HK-2 (cell line): ENCODE measurements around the gene ITGA4.

Experiments used
- DNase-seq: peaks from one replicate; pipeline ENCODE4 v3.0.0-alpha.2; 2018; ENCODE audit not compliant: unreplicated experiment

ITGA4 gene

DNA sequence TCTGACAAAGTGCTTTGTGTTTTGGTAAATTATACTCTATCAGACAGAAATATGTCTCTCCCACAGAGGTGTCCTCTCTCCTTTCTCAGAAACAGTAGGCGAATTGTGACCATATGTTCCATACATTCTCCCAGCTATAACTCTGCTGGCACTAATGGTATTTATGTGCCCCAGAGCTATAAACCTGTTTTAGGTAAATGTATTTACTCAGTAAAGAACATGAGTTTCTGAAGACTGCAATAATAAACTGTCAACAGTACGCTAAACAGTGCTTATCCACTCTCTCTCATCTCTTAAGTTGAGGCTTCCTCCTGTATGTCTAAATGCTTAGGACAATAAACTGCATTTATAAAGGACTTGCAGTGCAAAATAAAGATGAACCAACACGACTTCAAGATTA, 58.5 kb downstream of the ITGA4 start:
- DNase-seq: no peak

DNA sequence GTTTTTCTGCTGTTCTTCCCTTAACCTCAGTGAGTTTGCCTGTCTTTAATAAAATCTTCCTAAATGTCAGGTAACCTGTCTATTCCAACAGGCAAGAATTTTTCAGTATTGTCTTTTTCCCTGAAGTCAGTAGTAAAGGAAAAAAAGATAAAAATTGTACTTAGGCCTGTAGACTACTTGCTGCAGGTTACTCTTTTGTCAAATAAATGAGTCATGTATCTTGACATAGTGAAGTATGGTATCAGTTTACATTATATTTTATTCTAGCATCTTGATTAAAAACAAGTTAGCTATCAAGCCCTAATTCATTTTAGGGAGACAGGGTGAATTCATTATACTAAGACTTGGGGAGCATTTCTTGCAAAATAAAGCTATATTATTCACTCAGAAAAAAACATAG, 59.8 kb downstream of the ITGA4 start:
- DNase-seq: no peak

DNA sequence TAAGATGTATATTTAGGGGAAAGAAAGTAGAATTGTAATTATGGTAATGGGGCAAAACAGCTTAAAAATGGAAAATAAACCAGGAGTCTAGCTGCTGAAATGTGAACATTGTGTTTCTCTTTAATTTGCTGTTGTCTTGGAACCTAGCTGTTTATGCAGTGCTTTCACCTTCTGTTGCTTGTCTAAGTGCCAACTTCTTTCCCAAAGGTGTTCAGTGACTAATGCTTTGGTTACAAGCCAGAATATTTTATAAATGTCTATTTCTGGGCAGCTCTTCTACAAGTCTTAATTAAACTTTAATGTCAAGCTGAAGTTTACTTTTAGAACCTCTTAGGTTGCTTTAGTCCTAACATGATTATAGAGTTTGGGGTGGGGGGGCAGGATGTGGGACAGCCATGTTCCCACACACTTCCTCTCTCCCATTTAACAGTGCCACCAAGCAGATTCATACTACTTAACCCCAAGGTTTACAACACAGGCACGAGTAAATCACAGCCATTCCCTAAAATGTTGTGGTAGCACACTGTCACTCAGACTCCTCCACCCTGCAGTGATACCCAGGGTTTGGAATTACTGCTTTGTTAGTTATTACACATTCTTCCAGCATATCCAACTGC, 60.6 kb downstream of the ITGA4 start:
- no peak for DNase-seq

DNA sequence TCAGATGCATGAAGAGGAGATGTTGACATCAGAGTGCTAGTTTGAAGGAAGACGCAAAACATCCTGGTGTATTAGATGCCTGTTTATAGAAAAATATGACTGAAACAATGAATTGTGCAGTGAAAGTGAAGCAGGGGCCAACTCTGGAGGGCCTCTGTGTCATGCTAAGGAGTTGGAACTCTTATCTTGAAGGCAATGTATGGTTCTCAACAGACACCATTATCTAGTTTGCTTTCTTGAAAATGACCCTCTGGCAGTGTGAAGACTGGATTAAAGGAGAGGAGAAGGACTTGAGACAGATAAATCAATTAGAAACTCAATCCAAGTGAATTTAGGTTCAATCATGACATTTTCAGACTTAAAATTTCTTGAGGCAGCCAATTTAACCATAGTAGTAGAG, 63.1 kb downstream of the ITGA4 start:
- no peak for DNase-seq

DNA sequence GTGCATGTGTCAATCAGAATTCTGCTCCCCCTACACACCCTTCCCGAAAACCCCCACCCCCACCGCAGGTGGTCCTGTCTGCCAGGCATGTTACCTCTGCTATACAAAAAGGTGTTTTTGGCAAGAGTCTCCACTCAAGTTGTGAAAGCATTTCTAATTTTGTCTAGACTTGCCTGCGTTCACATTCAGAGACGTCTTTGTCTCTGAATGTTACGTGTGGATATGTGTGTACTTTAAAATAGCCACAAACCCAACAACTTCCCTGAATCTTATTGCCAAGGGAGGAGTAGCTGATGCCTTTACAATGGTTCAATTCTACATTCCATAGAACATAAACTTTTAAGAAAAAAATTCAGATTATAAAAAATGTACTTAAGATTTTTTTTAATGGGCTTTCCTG, 66.6 kb downstream of the ITGA4 start:
- no peak for DNase-seq

DNA sequence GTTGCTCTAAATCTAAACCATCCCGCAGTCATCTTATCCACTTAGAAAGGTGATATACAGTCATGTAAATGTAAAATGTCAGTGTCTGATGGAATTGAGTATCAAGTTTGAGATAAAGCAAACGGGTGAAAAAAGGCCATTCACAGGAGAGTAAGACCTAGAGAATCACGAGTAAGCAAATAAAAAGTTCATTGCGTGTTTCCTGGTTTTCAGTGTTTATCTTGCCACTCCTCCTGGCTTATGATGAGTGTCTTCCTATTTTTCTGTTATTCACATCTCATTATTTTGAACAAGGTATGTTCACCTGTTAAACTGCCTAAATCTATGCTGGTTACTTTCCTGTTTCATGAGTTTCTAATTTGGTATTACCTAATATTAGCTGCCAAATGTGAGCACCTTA, 68.8 kb downstream of the ITGA4 start:
- no peak for DNase-seq

DNA sequence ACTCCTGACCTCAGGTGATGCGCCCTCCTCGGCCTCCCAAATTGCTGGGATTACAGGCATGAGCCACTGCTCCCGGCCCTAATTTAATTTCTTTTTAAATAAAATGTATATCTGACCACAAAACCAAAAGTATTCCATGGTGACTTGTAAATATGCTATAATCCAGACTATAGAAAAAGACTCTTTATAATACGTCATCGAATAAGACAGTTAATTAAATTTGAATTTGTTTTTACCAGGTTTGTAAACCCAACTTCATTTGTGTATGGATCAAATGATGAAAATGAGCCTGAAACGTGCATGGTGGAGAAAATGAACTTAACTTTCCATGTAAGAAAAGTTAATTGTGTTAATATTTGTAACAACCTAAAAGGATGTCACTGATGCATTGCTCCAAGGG, 69.9 kb downstream of the ITGA4 start:
- DNase-seq: no peak

DNA sequence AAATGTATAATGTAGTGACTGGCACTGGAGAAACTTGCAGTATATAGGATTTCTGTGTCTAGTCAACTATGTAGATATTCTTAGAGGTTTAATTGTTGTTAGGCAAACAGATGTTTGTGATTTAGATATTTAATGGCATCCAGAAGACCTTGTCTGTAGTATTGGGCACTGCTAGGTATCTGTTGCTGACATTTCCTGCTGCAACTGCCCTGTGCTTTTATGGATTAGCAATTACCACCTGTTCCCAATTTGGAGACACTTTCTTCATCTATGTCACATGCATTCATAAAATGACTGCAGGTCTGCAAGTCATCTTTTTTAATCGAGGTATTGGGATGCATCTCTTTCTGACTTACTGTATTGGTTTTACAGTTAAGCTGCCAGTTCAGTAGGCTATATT, 71.3 kb downstream of the ITGA4 start:
- DNase-seq: no peak

DNA sequence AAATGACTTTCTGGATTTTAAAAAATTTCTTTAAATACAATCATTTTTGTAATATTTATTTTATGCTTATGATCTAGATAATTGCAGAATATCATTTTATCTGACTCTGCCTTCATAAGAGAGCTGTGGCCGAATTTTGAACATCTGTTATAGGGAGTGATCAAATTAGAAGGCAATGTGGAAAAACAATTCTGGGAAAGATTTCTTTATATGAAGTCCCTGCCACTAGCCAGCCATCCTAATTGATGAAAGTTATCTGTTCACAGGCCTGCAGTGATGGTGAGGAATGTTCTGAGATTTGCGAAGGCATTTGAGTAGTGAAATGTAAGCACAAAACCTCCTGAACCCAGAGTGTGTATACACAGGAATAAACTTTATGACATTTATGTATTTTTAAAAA, 79.5 kb downstream of the ITGA4 start:
- no peak for DNase-seq

DNA sequence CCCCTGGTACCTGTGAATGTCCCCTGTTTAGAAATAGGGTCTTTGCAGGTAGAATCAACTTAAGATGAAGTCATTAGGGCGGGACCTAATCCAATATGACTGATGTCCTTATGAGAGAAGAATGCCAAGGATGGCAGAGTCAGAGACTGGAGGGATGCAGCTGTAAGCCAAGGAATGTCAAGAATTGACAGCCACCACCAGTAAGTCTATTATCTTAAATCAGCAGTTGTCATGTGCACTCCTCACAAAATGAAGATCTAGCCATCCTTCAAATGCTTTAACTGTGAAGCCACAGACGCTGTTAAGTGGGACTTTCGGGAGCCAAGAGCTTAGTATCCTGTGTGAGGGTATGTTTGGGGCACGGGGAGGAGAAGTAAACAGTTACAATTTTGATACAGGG, 83.2 kb downstream of the ITGA4 start:
- no peak for DNase-seq

DNA sequence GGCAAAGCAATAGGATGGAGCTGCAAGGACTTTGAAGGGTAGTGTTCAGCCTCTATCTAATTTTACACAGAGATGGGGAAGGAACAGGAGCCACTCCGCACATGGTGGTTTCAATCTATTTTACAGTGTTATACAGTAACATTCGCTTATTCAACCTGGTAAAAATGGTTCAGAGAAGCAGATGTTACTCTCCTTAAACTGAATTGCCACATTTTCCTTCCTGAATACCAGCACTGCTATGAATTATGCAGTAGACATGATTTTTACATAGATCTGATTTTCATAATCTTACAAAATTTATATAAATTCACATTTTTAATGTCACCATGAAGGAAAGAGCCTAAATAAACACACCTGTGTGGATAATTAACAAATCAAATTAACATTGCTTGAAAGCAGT, 85.0 kb downstream of the ITGA4 start:
- DNase-seq: no peak

DNA sequence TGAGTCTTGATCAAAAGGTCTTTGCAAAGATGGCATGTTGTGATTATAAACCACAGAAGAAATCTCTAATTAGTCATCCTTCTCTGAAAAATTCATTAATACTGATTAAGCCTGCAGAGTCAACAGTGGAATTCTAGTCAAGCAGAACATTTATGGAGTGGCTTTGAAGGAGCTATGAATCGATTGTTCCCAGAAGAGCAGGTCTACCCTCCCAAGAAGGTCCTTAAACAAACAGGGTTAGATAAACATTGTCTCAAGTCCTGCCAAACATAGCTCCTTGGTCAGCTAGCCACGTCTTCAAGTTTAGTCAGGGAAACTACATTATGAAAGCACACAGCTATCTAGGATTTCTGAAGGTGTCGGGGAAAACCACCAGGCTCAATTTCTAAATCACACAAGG, 88.9 kb downstream of the ITGA4 start:
- no peak for DNase-seq

DNA sequence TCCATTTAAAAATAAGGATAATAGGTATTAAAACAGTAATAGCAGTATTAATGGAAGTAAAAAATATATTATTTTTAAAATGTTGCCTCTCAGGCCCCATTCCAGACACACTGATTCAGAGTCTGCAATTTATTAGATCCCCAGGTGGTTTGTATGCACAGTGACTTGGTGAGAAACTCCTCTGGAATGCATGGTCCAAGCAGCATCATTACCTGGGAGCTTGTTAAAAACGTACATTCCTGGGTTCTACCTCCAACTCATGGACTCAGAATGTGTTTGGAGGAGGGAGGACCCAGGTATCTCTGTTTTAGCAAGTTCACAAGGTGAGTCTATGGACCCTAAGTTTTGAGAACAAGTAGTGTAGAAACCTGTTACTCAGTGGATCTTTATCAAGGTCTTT, 95.6 kb downstream of the ITGA4 start:
- peak; percentile 37 for DNase-seq

DNA sequence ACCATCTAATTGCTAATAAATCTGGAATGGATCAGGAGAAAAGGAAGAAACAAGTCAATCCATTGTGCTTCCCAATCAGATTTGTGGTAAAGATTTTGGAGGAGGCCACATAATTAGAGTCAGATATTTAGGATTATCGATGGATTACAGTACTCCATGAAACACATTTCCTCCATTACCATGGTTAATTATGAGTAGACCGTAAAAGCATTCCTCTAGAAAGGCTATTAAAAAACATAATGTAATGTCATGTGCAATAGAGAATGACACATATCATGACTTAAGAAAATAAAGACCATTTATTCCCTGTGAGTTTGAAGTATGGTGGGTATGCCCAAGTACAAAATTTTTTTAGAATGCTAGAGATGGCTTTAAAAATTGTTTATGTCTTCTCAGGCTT, 96.1 kb downstream of the ITGA4 start:
- DNase-seq: no peak

DNA sequence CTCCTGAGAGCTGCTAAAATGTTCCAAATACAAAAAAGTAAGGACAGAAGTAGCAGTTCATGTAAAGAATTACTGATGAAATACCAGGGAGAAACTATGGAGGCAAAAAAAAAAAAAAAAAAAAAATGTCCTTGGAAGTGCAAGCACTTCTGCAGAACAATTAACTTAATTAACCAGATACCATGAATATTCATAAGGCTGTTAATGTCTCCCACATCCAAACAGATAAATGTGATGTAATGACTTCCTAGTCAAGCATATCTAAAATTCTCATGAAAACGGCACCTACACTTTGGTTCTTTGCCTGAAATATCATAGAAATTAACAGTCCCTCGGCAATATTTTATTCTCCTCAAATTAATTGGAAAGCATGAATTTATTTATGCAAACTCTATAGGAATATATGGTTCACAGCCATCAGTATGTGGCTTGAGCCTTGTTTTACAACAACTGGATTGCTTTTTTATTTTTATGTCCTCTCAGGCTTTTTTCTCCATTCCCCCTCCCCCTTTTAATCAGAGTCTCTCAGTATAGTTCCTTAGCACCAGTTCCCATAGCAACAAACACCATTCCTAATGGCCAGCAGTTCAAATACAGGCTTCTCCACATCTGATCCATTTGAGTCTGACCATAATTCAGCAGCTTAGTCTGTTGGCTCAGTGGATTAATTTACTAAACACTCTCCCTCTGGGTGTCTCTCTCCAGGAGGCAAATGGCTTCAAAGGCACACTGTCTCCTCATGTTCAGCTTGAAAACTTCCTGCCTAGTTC, 97.1 kb downstream of the ITGA4 start:
- DNase-seq: no peak

DNA sequence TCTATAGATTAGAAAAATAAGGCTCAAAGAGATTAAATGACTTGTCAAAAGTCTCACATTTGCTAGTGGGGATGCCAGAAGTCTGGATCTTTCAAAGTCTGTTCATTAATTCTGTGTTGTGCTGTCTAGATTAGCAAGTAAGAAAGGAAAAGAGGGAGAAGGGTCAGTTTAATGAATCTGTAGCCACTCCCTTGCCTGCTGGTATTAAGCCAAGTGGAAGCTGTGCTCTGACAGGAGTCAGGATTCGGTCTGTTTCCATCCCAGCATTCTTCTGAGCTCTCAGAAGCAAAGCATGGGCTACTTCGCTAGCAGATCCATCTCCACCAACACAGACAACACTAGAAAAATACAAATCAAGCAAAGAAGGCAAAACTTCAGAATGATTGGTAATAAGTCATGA, 101.2 kb downstream of the ITGA4 start:
- DNase-seq: no peak

DNA sequence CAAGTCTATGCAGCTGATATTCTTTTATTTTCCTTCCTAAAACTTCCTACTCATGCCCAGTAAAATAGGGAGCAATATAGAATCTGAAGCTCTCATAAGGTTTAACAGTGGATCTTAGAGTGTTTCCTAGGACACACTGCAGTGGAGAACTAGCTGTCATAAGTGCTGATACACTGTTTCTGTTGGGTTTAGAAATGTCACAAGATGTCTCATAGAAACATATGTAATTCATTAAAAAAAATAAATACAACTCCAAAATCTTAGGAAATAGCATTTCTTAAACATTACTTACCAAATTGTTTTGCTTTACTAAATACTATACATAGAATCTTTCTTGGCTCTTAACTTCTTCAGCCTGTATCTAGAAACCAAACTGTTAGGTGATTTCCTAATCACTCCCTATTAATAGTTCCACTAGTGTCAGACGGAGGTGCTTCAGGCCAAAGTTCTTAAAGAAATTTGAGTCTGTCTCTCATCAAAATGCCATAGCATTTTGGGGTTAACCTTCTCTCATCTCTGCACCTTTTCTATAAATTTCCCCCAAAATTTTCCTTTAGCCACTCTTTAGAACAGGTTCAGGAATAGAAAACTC, 106.0 kb downstream of the ITGA4 start:
- no peak for DNase-seq

DNA sequence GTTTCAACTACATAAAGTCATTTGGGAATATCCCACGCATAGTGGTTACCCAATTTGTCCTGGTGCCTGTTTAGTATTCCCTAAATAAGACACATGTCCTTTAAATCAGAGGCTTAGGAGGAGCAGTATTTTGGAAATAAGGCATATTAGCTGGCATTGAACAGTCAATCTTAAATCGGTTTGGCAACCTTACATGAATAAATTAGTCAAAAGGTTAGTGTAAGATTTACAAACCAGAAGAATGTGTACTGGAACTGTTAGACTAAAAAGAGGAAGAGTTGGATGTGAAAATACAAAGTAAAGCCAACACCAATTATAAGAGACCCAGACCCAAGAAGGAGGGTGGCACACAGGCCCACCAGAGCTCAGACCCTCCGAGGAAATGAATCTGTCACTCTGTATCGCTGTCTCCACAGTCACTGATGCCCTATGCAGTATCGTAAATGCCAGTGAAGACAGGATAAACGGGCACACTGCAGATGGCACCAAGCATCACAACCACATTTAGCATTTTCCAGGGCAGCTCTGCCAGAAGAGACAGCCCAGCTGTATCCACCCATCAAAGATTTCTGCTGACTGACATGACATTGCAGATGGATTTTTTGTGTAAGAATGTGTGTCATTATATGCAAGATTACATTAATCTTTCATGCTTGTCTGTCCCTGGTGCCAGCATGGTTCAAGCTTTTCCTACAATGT, 109.3 kb downstream of the ITGA4 start:
- DNase-seq: no peak

DNA sequence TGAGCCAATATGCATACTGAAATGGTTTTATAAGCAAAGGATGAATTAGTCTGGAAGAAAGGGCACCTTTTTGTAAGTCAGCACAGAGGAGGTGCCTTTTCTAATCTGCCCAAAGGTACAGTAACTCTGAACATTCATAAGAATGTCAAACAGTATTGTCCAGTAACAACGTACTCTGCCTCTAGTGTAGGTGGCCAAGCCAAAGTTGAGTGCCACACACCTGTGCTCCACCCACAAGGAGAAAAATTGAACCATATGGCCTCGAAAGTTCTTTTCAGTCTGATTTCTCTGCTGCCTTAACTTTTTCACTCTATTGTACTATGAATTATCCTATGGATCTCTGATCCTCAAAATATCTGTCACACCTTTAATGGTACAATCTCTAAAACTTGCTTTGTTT, 112.9 kb downstream of the ITGA4 start:
- no peak for DNase-seq

DNA sequence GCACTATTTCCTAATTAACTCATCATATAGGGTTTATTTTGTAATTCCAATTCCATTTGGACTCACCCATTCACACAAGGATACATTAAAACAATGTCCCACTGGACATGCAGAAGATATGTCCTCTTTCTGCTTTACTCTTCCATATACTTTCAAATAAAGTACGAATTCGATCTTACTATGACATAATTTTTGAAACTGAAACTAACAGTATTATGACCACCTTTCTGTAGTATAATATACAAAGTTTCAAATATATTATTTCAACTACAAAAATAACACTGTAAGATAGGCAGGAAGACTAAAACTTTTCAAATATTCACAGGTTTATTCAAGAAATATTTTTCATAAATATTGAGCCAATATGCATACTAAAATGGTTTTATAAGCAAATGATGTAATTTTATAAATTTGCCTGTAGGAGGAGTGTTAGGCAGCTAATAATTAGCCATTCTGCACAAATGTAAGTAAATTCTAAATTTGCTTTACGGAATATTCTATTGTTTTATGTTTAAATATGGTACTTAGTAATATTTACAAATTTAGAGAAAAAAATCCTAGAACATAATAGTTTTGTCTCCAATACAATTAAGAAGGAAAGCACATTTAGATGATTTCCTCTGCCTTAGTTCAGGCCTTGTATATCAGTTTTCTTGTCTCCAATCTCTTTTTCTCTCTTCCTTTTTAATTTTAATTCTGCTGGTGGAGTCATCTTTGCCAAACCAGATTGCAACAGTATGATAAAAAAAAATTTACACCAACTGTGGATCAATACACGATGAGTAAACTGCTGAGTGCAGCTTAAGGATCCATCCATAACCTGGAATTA, 113.9 kb downstream of the ITGA4 start:
- DNase-seq: no peak

DNA sequence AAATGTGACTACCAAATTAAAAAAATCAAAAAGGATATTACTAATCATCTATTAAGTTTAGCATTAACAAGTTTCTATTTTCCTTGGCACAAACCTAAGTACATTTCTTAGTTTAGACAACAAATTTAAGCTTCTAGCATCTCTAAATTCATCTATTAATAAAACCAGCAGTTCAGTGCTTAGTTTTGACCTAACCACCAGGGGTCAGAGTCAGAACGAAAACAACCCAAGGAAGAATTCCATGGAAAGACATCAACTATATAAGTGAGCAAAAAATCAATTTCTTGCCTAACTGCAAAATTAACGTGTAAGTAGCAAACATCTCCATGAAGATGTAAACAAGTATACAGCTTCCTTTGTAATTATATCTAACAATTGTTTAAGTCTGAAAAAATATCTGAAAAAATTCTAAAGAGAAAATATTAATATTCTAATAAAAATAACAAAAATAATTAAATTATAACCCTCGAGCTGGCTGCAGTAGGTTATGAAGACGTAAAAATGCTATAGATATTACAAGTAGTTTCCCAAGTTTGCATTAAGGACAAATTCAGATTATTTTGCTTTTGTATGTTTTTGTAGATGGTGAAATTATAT, 116.1 kb downstream of the ITGA4 start:
- no peak for DNase-seq

DNA sequence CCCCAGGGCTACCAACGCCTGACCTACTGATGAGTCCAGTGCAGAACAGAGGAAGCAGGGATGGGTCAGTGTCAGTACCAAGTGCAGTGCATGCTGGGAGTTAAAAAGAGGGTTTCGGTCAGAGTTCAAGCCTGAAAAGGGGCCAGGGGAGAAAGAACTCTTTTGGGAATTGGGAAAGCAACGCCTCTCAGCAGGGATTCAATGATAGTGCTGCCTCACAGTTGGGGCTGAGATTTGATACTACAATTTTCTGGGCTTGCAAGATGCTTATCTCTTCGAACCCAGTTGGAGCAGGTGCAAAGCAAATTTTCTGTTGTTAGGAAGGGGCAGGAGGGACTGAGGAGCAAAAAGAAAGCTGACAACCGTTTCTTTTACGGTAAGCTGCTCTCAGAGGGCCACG, 117.1 kb downstream of the ITGA4 start:
- no peak for DNase-seq
